H1 (cell line): ENCODE data around the gene LMTK2. TPM values are rescaled to one million over a fixed set of nuclear protein-coding genes. Genes with fewer than 3 reads are reported as not detected.

Experiments used
- CTCF ChIA-PET: fragments of 300-600 bp; sonication (Branson Sonifier 250); formaldehyde crosslinking; loops from one replicate; lab custom pipeline; 2021; ENCODE audit not compliant: partially characterized antibody; lab: Charles Lee
- POLR2A ChIA-PET: fragments of 300-600 bp; sonication (Branson Sonifier 250); formaldehyde crosslinking; loops from one replicate; lab custom pipeline; 2021; ENCODE audit warnings: inconsistent platforms; ENCODE audit not compliant: partially characterized antibody; lab: Charles Lee
- DNase-seq, 2 experiments: peaks; one replicate each; pipeline versions ENCODE4 v3.0.0 to v3.0.0-alpha.2; 2010 to 2022; ENCODE audit warnings: low spot score in 2 of 2, low read depth in 1 of 2, mixed read lengths in 1 of 2
- FAIRE-seq: peaks from 2 replicates; lab custom pipeline; 2011; peaks lifted over from hg19 to GRCh38; lab: Jason Lieb, UNC
- H2AFZ ChIP-seq: 2 replicates; pipeline ENCODE4 v1.8.1; 2012; ENCODE audit warnings: low read length, inconsistent platforms
- H2AK5ac ChIP-seq: 2 replicates; pipeline ENCODE4 v1.6.1; 2013; ENCODE audit warnings: low read depth, low read length
- H2BK120ac ChIP-seq: replicated peaks from 2 replicates; pipeline ENCODE3; 2013; ENCODE audit warnings: low read depth, low read length, inconsistent platforms
- H2BK12ac ChIP-seq: 2 replicates; pipeline ENCODE4 v1.6.1; 2013; ENCODE audit warnings: low read depth, low read length
- H2BK15ac ChIP-seq: 2 replicates; pipeline ENCODE4 v1.6.1; 2013; ENCODE audit warnings: low read length
- H2BK20ac ChIP-seq: 2 replicates; pipeline ENCODE4 v1.6.1; 2013; ENCODE audit warnings: low read length
- H2BK5ac ChIP-seq: 2 replicates; pipeline ENCODE4 v1.6.1; 2013; ENCODE audit warnings: low read depth, low read length
- H3K14ac ChIP-seq: 2 replicates; pipeline ENCODE4 v1.6.1; 2013; ENCODE audit warnings: inconsistent platforms; ENCODE audit not compliant: insufficient read length
- H3K18ac ChIP-seq: 2 replicates; pipeline ENCODE4 v1.6.1; 2013; ENCODE audit warnings: low read length; ENCODE audit errors: extremely low read depth
- H3K23ac ChIP-seq: 2 replicates; pipeline ENCODE4 v1.6.1; 2013; ENCODE audit warnings: inconsistent platforms; ENCODE audit not compliant: insufficient read length
- H3K23me2 ChIP-seq: 2 replicates; pipeline ENCODE4 v1.6.1; 2013; ENCODE audit warnings: low read depth, low read length
- H3K27ac ChIP-seq: 2 replicates; pipeline ENCODE4 v1.6.1; 2011; ENCODE audit warnings: low read depth, low read length, inconsistent platforms
- H3K27me3 ChIP-seq, 4 experiments: replicated peaks in 1 of 4; 1 replicate in 1 of 4; 2 replicates in 3 of 4; pipeline versions ENCODE4 v1.6.1 to v1.8.1; 2011 to 2013; ENCODE audit warnings: low read length in 3 of 4, mild to moderate bottlenecking in 3 of 4, inconsistent platforms in 2 of 4, mixed read lengths in 2 of 4, moderate library complexity in 1 of 4; ENCODE audit not compliant: control insufficient read depth in 3 of 4, insufficient read depth in 3 of 4; ENCODE audit errors: extremely low read depth in 1 of 4
- H3K36me3 ChIP-seq, 4 experiments: 2 replicates each; pipeline versions ENCODE4 v1.6.1 to v1.8.1; 2011 to 2013; ENCODE audit warnings: mild to moderate bottlenecking in 4 of 4, low read length in 3 of 4, moderate library complexity in 2 of 4, control low read depth in 1 of 4, inconsistent platforms in 1 of 4; ENCODE audit not compliant: insufficient read depth in 4 of 4, control insufficient read depth in 2 of 4
- H3K4ac ChIP-seq: replicated peaks from 2 replicates; pipeline ENCODE3; 2013; ENCODE audit warnings: low read length, low read depth, mixed read lengths, inconsistent platforms; ENCODE audit not compliant: insufficient read length
- H3K4me1 ChIP-seq, 4 experiments: replicated peaks in 1 of 4; 1 replicate in 1 of 4; 2 replicates in 3 of 4; pipeline versions ENCODE4 v1.6.1 to v1.8.1; 2011 to 2013; ENCODE audit warnings: low read length in 3 of 4, inconsistent platforms in 2 of 4, mixed read lengths in 1 of 4; ENCODE audit not compliant: insufficient read depth in 4 of 4, control insufficient read depth in 3 of 4
- H3K4me2 ChIP-seq, 2 experiments: 2 replicates each; pipeline versions ENCODE4 v1.6.1 to v1.8.1; 2011 to 2013; ENCODE audit warnings: low read depth in 2 of 2, low read length in 2 of 2, control low read depth in 1 of 2, inconsistent platforms in 1 of 2, mild to moderate bottlenecking in 1 of 2; ENCODE audit not compliant: insufficient read depth in 1 of 2
- H3K4me3 ChIP-seq, 4 experiments: fragments of 200-600, 300-600 bp in 1 of 4; sonication (generic), shearing (Covaris generic), sonication (Bioruptor Twin) in 1 of 4; 2 replicates each; pipeline versions ENCODE4 v1.5.1 to v1.8.1; 2011 to 2016; ENCODE audit warnings: low read length in 4 of 4, low read depth in 3 of 4, control low read depth in 2 of 4, inconsistent platforms in 2 of 4, mild to moderate bottlenecking in 2 of 4, mixed read lengths in 1 of 4, moderate library complexity in 1 of 4; ENCODE audit not compliant: insufficient read depth in 2 of 4; ENCODE audit errors: extremely low read depth in 1 of 4
- H3K56ac ChIP-seq: replicated peaks from 2 replicates; pipeline ENCODE3; 2013; ENCODE audit warnings: low read depth, mild to moderate bottlenecking, mixed read lengths, low read length, inconsistent platforms; ENCODE audit not compliant: insufficient read length
- H3K79me1 ChIP-seq: 2 replicates; pipeline ENCODE4 v1.6.1; 2013; ENCODE audit warnings: low read depth, low read length, control low read depth
- H3K79me2 ChIP-seq, 2 experiments: 2 replicates each; pipeline versions ENCODE4 v1.6.1 to v1.8.1; 2012 to 2013; ENCODE audit warnings: low read length in 2 of 2, mild to moderate bottlenecking in 2 of 2, inconsistent platforms in 1 of 2; ENCODE audit not compliant: insufficient read depth in 2 of 2, control insufficient read depth in 1 of 2
- H3K9ac ChIP-seq, 4 experiments: replicated peaks in 1 of 4; 1 replicate in 1 of 4; 2 replicates in 3 of 4; pipeline versions ENCODE4 v1.6.1 to v1.8.1; 2011 to 2013; ENCODE audit warnings: low read depth in 3 of 4, low read length in 3 of 4, control low read depth in 2 of 4, mild to moderate bottlenecking in 2 of 4, moderate library complexity in 2 of 4, inconsistent platforms in 1 of 4; ENCODE audit errors: extremely low read depth in 1 of 4
- H3K9me3 ChIP-seq, 2 experiments: 2 replicates each; pipeline versions ENCODE4 v1.6.1 to v1.8.1; 2012 to 2013; ENCODE audit warnings: mild to moderate bottlenecking in 2 of 2, moderate library complexity in 2 of 2, control low read depth in 1 of 2, inconsistent platforms in 1 of 2, low read depth in 1 of 2, low read length in 1 of 2, mixed read lengths in 1 of 2; ENCODE audit not compliant: insufficient read depth in 2 of 2
- H4K20me1 ChIP-seq, 2 experiments: replicated peaks in 1 of 2; 2 replicates each; pipeline versions ENCODE3 to v1.8.1; 2011 to 2013; ENCODE audit warnings: inconsistent platforms in 2 of 2, low read length in 2 of 2, mild to moderate bottlenecking in 1 of 2; ENCODE audit not compliant: insufficient read depth in 2 of 2, control insufficient read depth in 1 of 2
- H4K5ac ChIP-seq: 2 replicates; pipeline ENCODE4 v1.6.1; 2013; ENCODE audit warnings: low read length, low read depth, mixed read lengths, inconsistent platforms; ENCODE audit not compliant: insufficient read length
- H4K8ac ChIP-seq: 2 replicates; pipeline ENCODE4 v1.8.0; 2013; ENCODE audit warnings: mild to moderate bottlenecking, moderate library complexity, low read length, inconsistent platforms; ENCODE audit not compliant: insufficient read depth; ENCODE audit errors: extremely low read depth
- H4K91ac ChIP-seq: replicated peaks from 2 replicates; pipeline ENCODE3; 2013; ENCODE audit warnings: low read length, mixed read lengths, inconsistent platforms; ENCODE audit not compliant: insufficient read length
- BACH1 ChIP-seq: IDR thresholded peaks from 2 replicates; pipeline ENCODE4 v1.6.1; 2012; ENCODE audit warnings: low read length, improper control_type of control experiment
- BCL11A ChIP-seq, 2 experiments: IDR thresholded peaks; one replicate each; pipeline ENCODE4 v1.6.1; 2011; ENCODE audit warnings: low read depth in 2 of 2, low read length in 2 of 2, mild to moderate bottlenecking in 2 of 2
- CHD2 ChIP-seq: IDR thresholded peaks from 2 replicates; pipeline ENCODE4 v1.6.1; 2012; ENCODE audit warnings: low read length, improper control_type of control experiment
- CTBP2 ChIP-seq: IDR thresholded peaks from 2 replicates; pipeline ENCODE4 v1.7.0; 2011; ENCODE audit warnings: borderline replicate concordance, mild to moderate bottlenecking, moderate library complexity, mixed read lengths, low read length; ENCODE audit not compliant: insufficient read depth, insufficient read length
- GTF2F1 ChIP-seq: IDR thresholded peaks from 2 replicates; pipeline ENCODE4 v1.6.1; 2012; ENCODE audit warnings: low read depth, low read length, improper control_type of control experiment, borderline replicate concordance
- JUN ChIP-seq: IDR thresholded peaks from 2 replicates; pipeline ENCODE4 v1.6.1; 2011; ENCODE audit warnings: low read depth, mild to moderate bottlenecking, improper control_type of control experiment, low read length
- POU5F1 ChIP-seq: IDR thresholded peaks from 2 replicates; pipeline ENCODE4 v1.6.1; 2011; ENCODE audit warnings: low read depth, mild to moderate bottlenecking, low read length, moderate library complexity
- SIRT6 ChIP-seq: IDR thresholded peaks from one replicate; pipeline ENCODE4 v1.7.1; 2012; ENCODE audit warnings: low read length, inconsistent platforms
- SIX5 ChIP-seq: IDR thresholded peaks from 2 replicates; pipeline ENCODE4 v1.6.1; 2011; ENCODE audit warnings: mild to moderate bottlenecking, low read depth, low read length
- YY1 ChIP-seq: IDR thresholded peaks from 2 replicates; pipeline ENCODE4 v1.6.1; 2011; ENCODE audit warnings: low read depth, mild to moderate bottlenecking, low read length
- WGBS, 2 experiments: shearing (Covaris generic) in 1 of 2; methylation state at CpG; one replicate each; pipeline versions ENCODE4 v1.1.6 to v1.1.7; 2013 to 2015; ENCODE audit warnings: low lambda C conversion rate in 2 of 2, mixed read lengths in 2 of 2, inconsistent platforms in 1 of 2, low coverage in 1 of 2, missing lambda C conversion rate in 1 of 2; ENCODE audit not compliant: insufficient replicate concordance in 2 of 2, insufficient coverage in 1 of 2, insufficient read length in 1 of 2; ENCODE audit errors: extremely low coverage in 1 of 2, missing lambda C conversion rate in 1 of 2; 5-methylcytosine and 5-hydroxymethylcytosine counted together
- polyA plus RNA-seq, 7 experiments: library from polyadenylated mRNA; depleted of rRNA in 3 of 7; stranded (reverse) in 5 of 7; unstranded in 2 of 7; fragments of >200 nt in 5 of 7; fragments of 200-250 nt in 2 of 7; gene quantifications; 1 replicate in 5 of 7; 2 replicates in 1 of 7; 4 replicates in 1 of 7; pipeline versions ENCODE4 v1.2.1 to v1.2.3, GENCODE V29; 2011 to 2013; ENCODE audit warnings: missing spikeins in 2 of 7, mixed read lengths in 2 of 7
- total RNA-seq: library from RNA; stranded (reverse); fragmentation: NEBNext Ultra II Directional; extraction: Animal tissue kit (Norgen Biotek cat#: 25700); gene quantifications from 2 replicates; pipeline ENCODE4 v1.2.1, GENCODE V29; 2021

Gene LMTK2
- total and polyA plus RNA-seq, 2 of the 8 experiments (the other 6 are each of a cell fraction or from before 2014, with no cell fraction given): 9.7 to 30.7 TPM

DNA sequence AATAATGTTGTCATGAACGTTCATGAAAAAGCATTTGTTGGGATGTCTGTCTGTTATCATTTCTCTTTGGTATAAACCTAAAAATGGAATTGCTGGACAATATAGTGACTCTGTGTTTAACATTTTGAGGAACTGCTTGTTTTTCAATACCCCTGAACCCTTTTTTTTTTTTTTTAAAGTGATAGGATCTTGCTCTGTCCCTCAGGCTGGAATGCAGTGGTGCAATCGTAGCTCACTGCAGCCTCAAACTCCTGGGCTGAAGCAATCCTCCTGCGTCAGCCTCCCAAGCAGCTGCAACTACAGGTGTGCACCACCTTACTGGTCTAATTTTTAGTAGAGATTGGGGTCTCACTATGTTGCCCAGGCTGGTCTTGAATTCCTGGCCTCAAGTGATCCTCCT lies 15.1 kb upstream of the LMTK2 start:
- Histone ChIP-seq H3K4me1 (no peaks in the 10 kb centered on the region), H3K4ac (no peak overlapping the region), H3K27me3 (no peaks in the 10 kb centered on the region), H2AK5ac (no peak overlapping the region), H4K8ac (no peak overlapping the region), H4K91ac (no peak overlapping the region), H2AFZ (no peak overlapping the region), H3K23me2 (no peaks in the 10 kb centered on the region), H3K27ac (no peak overlapping the region), H3K36me3 (no peaks in the 10 kb centered on the region), H3K23ac (no peak overlapping the region), H3K18ac (no peak overlapping the region), H2BK20ac (no peak overlapping the region), H2BK15ac (no peak overlapping the region), H2BK12ac (no peak overlapping the region), H3K79me1 (no peaks in the 10 kb centered on the region), H2BK120ac (no peak overlapping the region), H3K4me2 (no peak overlapping the region), H3K9me3 (0 out of 4 replicates have a peak, but pooled peaks cover 0 to 3% of the 10 kb centered on the region in 2 experiments), H3K14ac (no peak overlapping the region), H4K5ac (no peak overlapping the region), H3K56ac (no peak overlapping the region), H2BK5ac (no peak overlapping the region), H4K20me1 (no peaks in the 10 kb centered on the region), H3K9ac (no peak overlapping the region), H3K4me3 (no peak overlapping the region), H3K79me2 (no peaks in the 10 kb centered on the region)
- FAIRE-seq: no peak
- ChIA-PET POLR2A (no interaction called here), CTCF (interaction anchor here (0.6 kb wide), 1 partner anchor 70 kb away, joined by 3 read pairs; no protein-coding TSS in a partner anchor)
- WGBS, 2 experiments: 93% methylated on average over 3 of the region's 3 CpGs; no CpG with 5 or more reads in 1 of the 2 experiments
- no peak for DNase-seq
- TF ChIP-seq JUN (no peak), YY1 (no peak), CHD2 (no peak), BCL11A (IDR thresholded peaks at IDR 0.05; ENCODE audit: low read depth in 2 of 2, low read length in 2 of 2) (no peak), BACH1 (no peak), GTF2F1 (no peak), SIX5 (no peak), POU5F1 (no peak), CTBP2 (no peak), SIRT6 (no peak)
